IMR-90 (cell line): ENCODE measurements around the gene FRS3. TPM values are rescaled to one million over a fixed set of nuclear protein-coding genes. Genes with fewer than 3 reads are reported as not detected.

Experiments used
- ATAC-seq: fragments of 200-7000 bp; cut with Tn5 transposase; 2 replicates; pipeline ENCODE4 v1.9.1; 2020; ENCODE audit warnings: low read depth, mild to moderate bottlenecking, moderate library complexity
- BruUV-seq: library from RNA; stranded (reverse); fragments of 400-500 nt; replicated peaks from 2 replicates; lab custom pipeline; 2021; lab: Mats Ljungman, UMichigan
- CTCF ChIA-PET: fragments of 300-600 bp; formaldehyde crosslinking; extraction: SDS; loops from one replicate; lab custom pipeline; 2021; ENCODE audit warnings: antibody characterized with exemption; lab: Yijun Ruan, JAX
- POLR2A ChIA-PET: fragments of 300-600 bp; sonication (Branson Sonifier 250); formaldehyde crosslinking; loops from one replicate; lab custom pipeline; 2022; ENCODE audit warnings: antibody characterized with exemption; ENCODE audit not compliant: unreplicated experiment; lab: Charles Lee
- DNase-seq: peaks from one replicate; pipeline ENCODE4 v3.0.0; 2013
- H2AFZ ChIP-seq: replicated peaks from 2 replicates; pipeline ENCODE3; 2013; ENCODE audit warnings: low read length, mild to moderate bottlenecking; ENCODE audit not compliant: poor library complexity
- H2AK5ac ChIP-seq: 2 replicates; pipeline ENCODE4 v1.6.1; 2013; ENCODE audit warnings: low read depth, low read length, inconsistent platforms
- H2AK9ac ChIP-seq: replicated peaks from 2 replicates; pipeline ENCODE3; 2013; ENCODE audit warnings: mild to moderate bottlenecking, low read depth, low read length, moderate library complexity; ENCODE audit not compliant: poor library complexity
- H2BK120ac ChIP-seq: 2 replicates; pipeline ENCODE4 v1.6.1; 2013; ENCODE audit warnings: low read depth, low read length, inconsistent platforms
- H2BK15ac ChIP-seq: 3 replicates; pipeline ENCODE4 v1.6.1; 2013; ENCODE audit warnings: low read depth, low read length, inconsistent platforms
- H2BK20ac ChIP-seq: 2 replicates; pipeline ENCODE4 v1.6.1; 2013; ENCODE audit warnings: low read depth, mild to moderate bottlenecking, inconsistent platforms, low read length, moderate library complexity
- H2BK5ac ChIP-seq: 2 replicates; pipeline ENCODE4 v1.6.1; 2013; ENCODE audit warnings: mild to moderate bottlenecking, low read depth, low read length, inconsistent platforms; ENCODE audit not compliant: poor library complexity, severe bottlenecking
- H3K14ac ChIP-seq: replicated peaks from 2 replicates; pipeline ENCODE4 v1.6.1; 2013; ENCODE audit warnings: low read depth, low read length, inconsistent platforms
- H3K18ac ChIP-seq: 2 replicates; pipeline ENCODE4 v1.6.1; 2013; ENCODE audit warnings: low read depth, low read length, control low read depth
- H3K23ac ChIP-seq: 2 replicates; pipeline ENCODE4 v1.6.1; 2013; ENCODE audit warnings: low read depth, low read length, inconsistent platforms
- H3K27ac ChIP-seq: 2 replicates; pipeline ENCODE4 v1.5.1; 2013; ENCODE audit warnings: mild to moderate bottlenecking, control low read depth, low read length; ENCODE audit not compliant: insufficient read depth
- H3K27me3 ChIP-seq: 2 replicates; pipeline ENCODE4 v1.6.1; 2013; ENCODE audit warnings: low read length; ENCODE audit not compliant: control insufficient read depth, insufficient read depth
- H3K36me3 ChIP-seq: 2 replicates; pipeline ENCODE4 v1.6.1; 2013; ENCODE audit warnings: low read length, mixed read lengths; ENCODE audit not compliant: control insufficient read depth, insufficient read depth
- H3K4ac ChIP-seq: 2 replicates; pipeline ENCODE4 v1.6.1; 2013; ENCODE audit warnings: low read depth, low read length, inconsistent platforms
- H3K4me1 ChIP-seq: 2 replicates; pipeline ENCODE4 v1.6.1; 2013; ENCODE audit warnings: low read length, mixed read lengths; ENCODE audit not compliant: control insufficient read depth, insufficient read depth
- H3K4me2 ChIP-seq: 2 replicates; pipeline ENCODE4 v1.6.1; 2013; ENCODE audit warnings: low read depth, mild to moderate bottlenecking, control low read depth, low read length, moderate library complexity
- H3K4me3 ChIP-seq: 2 replicates; pipeline ENCODE4 v1.5.1; 2013; ENCODE audit warnings: low read depth, mild to moderate bottlenecking, control low read depth, low read length, moderate library complexity; ENCODE audit not compliant: insufficient read depth
- H3K56ac ChIP-seq: 2 replicates; pipeline ENCODE4 v1.6.1; 2013; ENCODE audit warnings: low read length, inconsistent platforms; ENCODE audit not compliant: insufficient read depth; ENCODE audit errors: extremely low read depth
- H3K79me1 ChIP-seq, 2 experiments: 2 replicates each; pipeline ENCODE4 v1.6.1; 2013; ENCODE audit warnings: low read length in 2 of 2, inconsistent platforms in 1 of 2, low read depth in 1 of 2
- H3K9ac ChIP-seq: 2 replicates; pipeline ENCODE4 v1.6.1; 2013; ENCODE audit warnings: low read depth, low read length, control low read depth
- H3K9me1 ChIP-seq: 2 replicates; pipeline ENCODE4 v1.6.1; 2013; ENCODE audit warnings: low read length, inconsistent platforms; ENCODE audit not compliant: insufficient read depth
- H3K9me3 ChIP-seq: 2 replicates; pipeline ENCODE4 v1.6.1; 2013; ENCODE audit warnings: low read length; ENCODE audit not compliant: control insufficient read depth, insufficient read depth
- H4K20me1 ChIP-seq: 2 replicates; pipeline ENCODE4 v1.6.1; 2013; ENCODE audit warnings: low read length, inconsistent platforms; ENCODE audit not compliant: insufficient read depth
- H4K5ac ChIP-seq: 2 replicates; pipeline ENCODE4 v1.6.1; 2013; ENCODE audit warnings: mild to moderate bottlenecking, low read depth, low read length, control low read depth
- H4K8ac ChIP-seq, 2 experiments: 2 replicates each; pipeline ENCODE4 v1.6.1; 2013; ENCODE audit warnings: low read depth in 2 of 2, low read length in 2 of 2, control low read depth in 1 of 2, inconsistent platforms in 1 of 2
- H4K91ac ChIP-seq: 2 replicates; pipeline ENCODE4 v1.6.1; 2013; ENCODE audit warnings: low read depth, low read length, inconsistent platforms; ENCODE audit not compliant: insufficient read depth
- BHLHE40 ChIP-seq: fragments of 150-350 bp; IDR thresholded peaks from 2 replicates; pipeline ENCODE4 v1.6.1; 2016; ENCODE audit warnings: mild to moderate bottlenecking, low read depth, low read length
- CEBPB ChIP-seq: IDR thresholded peaks from 2 replicates; pipeline ENCODE4 v1.6.1; 2012; ENCODE audit warnings: low read depth, low read length, improper control_type of control experiment
- CHD1 ChIP-seq: IDR thresholded peaks from 2 replicates; pipeline ENCODE4 v1.6.1; 2012; ENCODE audit warnings: low read depth, low read length, improper control_type of control experiment
- CTCF ChIP-seq: conservative IDR thresholded peaks from 2 replicates; pipeline ENCODE4 v1.5.1; 2012; ENCODE audit warnings: mild to moderate bottlenecking, low read depth, low read length, improper control_type of control experiment
- ELK1 ChIP-seq: fragments of 150-350 bp; IDR thresholded peaks from 2 replicates; pipeline ENCODE4 v1.6.1; 2016; ENCODE audit warnings: low read depth, mild to moderate bottlenecking, low read length, moderate library complexity, borderline replicate concordance
- MAFK ChIP-seq: IDR thresholded peaks from 2 replicates; pipeline ENCODE4 v1.6.1; 2012; ENCODE audit warnings: low read depth, low read length, improper control_type of control experiment
- MAZ ChIP-seq: IDR thresholded peaks from 2 replicates; pipeline ENCODE4 v1.6.1; 2012; ENCODE audit warnings: low read depth, mild to moderate bottlenecking, low read length, improper control_type of control experiment, moderate library complexity, borderline replicate concordance
- MXI1 ChIP-seq: IDR thresholded peaks from 2 replicates; pipeline ENCODE4 v1.6.1; 2012; ENCODE audit warnings: low read depth, mild to moderate bottlenecking, low read length, moderate library complexity, borderline replicate concordance
- RAD21 ChIP-seq: IDR thresholded peaks from 2 replicates; pipeline ENCODE4 v1.6.1; 2012; ENCODE audit warnings: low read length, improper control_type of control experiment
- RCOR1 ChIP-seq: IDR thresholded peaks from 2 replicates; pipeline ENCODE4 v1.6.1; 2012; ENCODE audit warnings: mild to moderate bottlenecking, low read length, improper control_type of control experiment; ENCODE audit not compliant: insufficient replicate concordance
- RFX5 ChIP-seq: IDR thresholded peaks from 2 replicates; pipeline ENCODE4 v1.8.0; 2012; ENCODE audit warnings: low read depth, mild to moderate bottlenecking, low read length, moderate library complexity
- SMC3 ChIP-seq: fragments of 150-350 bp; IDR thresholded peaks from 2 replicates; pipeline ENCODE4 v1.6.1; 2016; ENCODE audit warnings: low read depth, mild to moderate bottlenecking, antibody characterized with exemption, low read length, moderate library complexity
- USF2 ChIP-seq: fragments of 150-350 bp; IDR thresholded peaks from 2 replicates; pipeline ENCODE4 v1.6.1; 2017; ENCODE audit warnings: mild to moderate bottlenecking, antibody characterized with exemption, low read length, low read depth
- WGBS, 2 experiments: methylation state at CpG; one replicate each; pipeline versions ENCODE4 v1.1.5 to v1.1.7; 2013; ENCODE audit warnings: missing lambda C conversion rate in 2 of 2; ENCODE audit not compliant: insufficient read length in 1 of 2; ENCODE audit errors: extremely low coverage in 2 of 2; 5-methylcytosine and 5-hydroxymethylcytosine counted together
- dilution Hi-C: fragments of 300-500 bp; cut with HindIII; formaldehyde crosslinking; loops from one replicate; pipeline ENCODE4 v1.14.3; 2018; ENCODE audit warnings: low sequenced_read_pairs; ENCODE audit not compliant: unreplicated experiment
- in situ Hi-C: fragments of 300-500 bp; cut with MboI; formaldehyde crosslinking; loops from 3 replicates; pipeline ENCODE4 v1.14.3; 2019; ENCODE audit warnings: low sequenced_read_pairs, inconsistent platforms, mixed read lengths
- intact Hi-C: fragments of 100-400 bp; cut with micrococcal nuclease; formaldehyde crosslinking; loops from 2 replicates; pipeline ENCODE4 v1.10.0; 2022
- polyA plus RNA-seq, 3 experiments: library from polyadenylated mRNA; depleted of rRNA; stranded (reverse); fragments of >200 nt; gene quantifications; 2 replicates each; pipeline ENCODE4 v1.2.3, GENCODE V29; 2012; ENCODE audit warnings: low replicate concordance in 1 of 3
- total RNA-seq: library from RNA; depleted of rRNA; stranded (reverse); fragments of >200 nt; gene quantifications from 2 replicates; pipeline ENCODE4 v1.2.3, GENCODE V29; 2012

FRS3 gene
- total and polyA plus RNA-seq, 2 of the 4 experiments (the other 2 are of a cell fraction): 0.54 to 3.8 TPM

- H3K56ac ChIP-seq: no peak overlapping the region
- no peak overlapping the region for H3K23ac ChIP-seq
- H3K4me3 ChIP-seq: no peak overlapping the region
- ATAC-seq (peak; percentile 76), DNase-seq (peak; percentile 76)
- H2AK5ac ChIP-seq: no peak overlapping the region
- no peak overlapping the region for H3K18ac ChIP-seq
- no peak overlapping the region for H2BK5ac ChIP-seq
- no peak overlapping the region for H2BK120ac ChIP-seq
- H4K5ac ChIP-seq: no peak overlapping the region
- no peaks in the 10 kb centered on the region for H4K20me1 ChIP-seq
- H2BK15ac ChIP-seq: no peak overlapping the region
- POLR2A ChIA-PET: interaction anchor here (0.5 kb wide), 1 partner anchor 37 kb away, joined by 3 read pairs; no protein-coding TSS in a partner anchor
- H3K27me3 ChIP-seq: no peaks in the 10 kb centered on the region
- H4K8ac ChIP-seq: no peak overlapping the region
- in situ Hi-C loops (no loop called here), dilution Hi-C loops (no loop called here), intact Hi-C loops (no loop called here)
- no peak overlapping the region for H3K4ac ChIP-seq
- no peak overlapping the region for H2AK9ac ChIP-seq
- no peak overlapping the region for H2AFZ ChIP-seq
- CTCF ChIA-PET: no interaction called here
- no peak overlapping the region for H2BK20ac ChIP-seq
- H3K9ac ChIP-seq: no peak overlapping the region
- WGBS, 2 experiments: 89% methylated on average over 4 of the region's 13 CpGs; no CpG with 5 or more reads in 1 of the 2 experiments
- no TSS peak for BruUV-seq
- H3K14ac ChIP-seq: no peak overlapping the region
- H3K9me1 ChIP-seq: no peaks in the 10 kb centered on the region
- H3K4me1 ChIP-seq: no peaks in the 10 kb centered on the region
- no peaks in the 10 kb centered on the region for H3K9me3 ChIP-seq
- no peaks in the 10 kb centered on the region for H3K79me1 ChIP-seq
- no peak overlapping the region for H4K91ac ChIP-seq
- H3K4me2 ChIP-seq: no peak overlapping the region
- no peak overlapping the region for H3K27ac ChIP-seq
- no peaks in the 10 kb centered on the region for H3K36me3 ChIP-seq
- TF ChIP-seq RFX5: no peak
- no peak for TF ChIP-seq RCOR1
- TF ChIP-seq MXI1: no peak
- TF ChIP-seq CHD1: no peak
- TF ChIP-seq MAZ: no peak
- no peak for TF ChIP-seq BHLHE40
- no peak for TF ChIP-seq MAFK
- TF ChIP-seq ELK1: no peak
- no peak for TF ChIP-seq CEBPB
- no peak for TF ChIP-seq USF2
- TF ChIP-seq RAD21: no peak
- TF ChIP-seq SMC3: no peak
- TF ChIP-seq CTCF: no peak
Measured at GRCh38 chr6:41824571-41825569, 45.2 kb upstream of the FRS3 start.
